ENCODE data around the gene NIT2. TPM values are rescaled to one million over a fixed set of nuclear protein-coding genes. Genes with fewer than 3 reads are reported as not detected.

Gene NIT2
- total RNA-seq, 1 donor from 2014 or later, result 5.3 TPM

- peaks cover 0 to 5% of the 10 kb centered on the region in 2 donors for H3K36me3 ChIP-seq
- no peak for TF ChIP-seq CTCF (IDR thresholded peaks at IDR 0.05)
- DNase-seq (ENCODE audit: low spot score in 2 of 2), result no peak
- no peaks in the 10 kb centered on the region for H3K27me3 ChIP-seq
- peaks cover 0 to 9% of the 10 kb centered on the region in 2 donors for H3K9me3 ChIP-seq
- intact Hi-C loops (cut with DNase I), result loop anchor here (5.0 kb wide), 1 partner anchor 1169 kb away; the partner anchor contains the start of gene PCNP
- H3K4me1 ChIP-seq, result peaks cover 10 to 26% of the 10 kb centered on the region in 2 donors
- no peak overlapping the region for H3K27ac ChIP-seq
- H3K4me3 ChIP-seq, result peak overlapping the region; percentile 89 to 92
Measured at GRCh38 chr3:100402891-100403290, 68.3 kb downstream of the NIT2 start.

- TF ChIP-seq CTCF (IDR thresholded peaks at IDR 0.05), result no peak
- H3K9me3 ChIP-seq, result peaks cover 0 to 9% of the 10 kb centered on the region in 2 donors
- peaks cover 10 to 24% of the 10 kb centered on the region in 2 donors for H3K4me1 ChIP-seq
- intact Hi-C loops (cut with DNase I), result loop anchor here (5.0 kb wide), 1 partner anchor 1169 kb away; the partner anchor contains the start of gene PCNP
- no peak overlapping the region for H3K27ac ChIP-seq
- H3K27me3 ChIP-seq, result no peaks in the 10 kb centered on the region
- DNase-seq (ENCODE audit: low spot score in 2 of 2), result no peak
- peaks cover 0 to 5% of the 10 kb centered on the region in 2 donors for H3K36me3 ChIP-seq
- H3K4me3 ChIP-seq, result peak overlapping the region; percentile 4 to 89
Measured at GRCh38 chr3:100403362-100404249, 69.0 kb downstream of the NIT2 start.

- no peaks in the 10 kb centered on the region for H3K27me3 ChIP-seq
- no peak for DNase-seq (ENCODE audit: low spot score in 2 of 2)
- no peak overlapping the region for H3K27ac ChIP-seq
- intact Hi-C loops (cut with DNase I), result loop anchor here (5.0 kb wide), 1 partner anchor 1168 kb away; the partner anchor contains the start of gene PCNP
- H3K9me3 ChIP-seq, result peaks cover 0 to 9% of the 10 kb centered on the region in 2 donors
- H3K4me3 ChIP-seq, result no peak overlapping the region
- peaks cover 0 to 5% of the 10 kb centered on the region in 2 donors for H3K36me3 ChIP-seq
- no peak for TF ChIP-seq CTCF (IDR thresholded peaks at IDR 0.05)
- peaks cover 10 to 23% of the 10 kb centered on the region in 2 donors for H3K4me1 ChIP-seq
Measured at GRCh38 chr3:100404250-100404548, 69.6 kb downstream of the NIT2 start.

- no peak overlapping the region for H3K4me3 ChIP-seq
- peaks cover 6 to 20% of the 10 kb centered on the region in 2 donors for H3K9me3 ChIP-seq
Measured at GRCh38 chr3:100407164-100407563, 72.6 kb downstream of the NIT2 start.

GRCh38 chr3:100407977-100408532 is 73.5 kb downstream of the NIT2 start:
- peaks cover 3 to 5% of the 10 kb centered on the region in 2 donors for H3K36me3 ChIP-seq
- peaks cover 6 to 20% of the 10 kb centered on the region in 2 donors for H3K9me3 ChIP-seq
- peaks cover 2 to 11% of the 10 kb centered on the region in 2 donors for H3K4me1 ChIP-seq
- H3K4me3 ChIP-seq, result no peak overlapping the region
- no peak for TF ChIP-seq CTCF (IDR thresholded peaks at IDR 0.05)
- intact Hi-C loops (cut with DNase I), result no loop called here
- no peak for DNase-seq (ENCODE audit: low spot score in 2 of 2)
- no peaks in the 10 kb centered on the region for H3K27me3 ChIP-seq
- no peak overlapping the region for H3K27ac ChIP-seq

More at GRCh38 chr3:100407164-100407563, 72.6 kb downstream of the NIT2 start:
- no peak overlapping the region for H3K27ac ChIP-seq
- H3K4me1 ChIP-seq, result peaks cover 4 to 20% of the 10 kb centered on the region in 2 donors
- intact Hi-C loops (cut with DNase I), result no loop called here
- no peak for TF ChIP-seq CTCF (IDR thresholded peaks at IDR 0.05)
- no peaks in the 10 kb centered on the region for H3K27me3 ChIP-seq
- DNase-seq (ENCODE audit: low spot score in 2 of 2), result no peak
- peaks cover 2 to 5% of the 10 kb centered on the region in 2 donors for H3K36me3 ChIP-seq

Other genes with a start within 250 kb of the NIT2 start
- 106 TPM for gene FILIP1L, start 220.3 kb upstream of the NIT2 start, total RNA-seq
- gene TBC1D23, start 73.8 kb upstream of the NIT2 start, total RNA-seq, result 56.9 TPM
- 16.4 TPM for gene TOMM70, start 66.3 kb downstream of the NIT2 start, total RNA-seq
- 1.3 TPM for gene LNP1, start 66.8 kb downstream of the NIT2 start, total RNA-seq
- gene TMEM45A, start 157.9 kb downstream of the NIT2 start, total RNA-seq, result 30.9 TPM